Neural cell (in vitro differentiated cells): Measurements from ENCODE around the gene MAEA. TPM values are rescaled to one million over a fixed set of nuclear protein-coding genes. Genes with fewer than 3 reads are reported as not detected.
"Not testable (repeated sequence)": the region's sequence is repeated elsewhere in the genome, so short reads cannot be mapped to it uniquely, and the experiment has no call there.

Experiments used
- H2AFZ ChIP-seq: fragments of 200-600, 300-800 bp; sonication (generic), shearing (Covaris generic); 2 replicates; pipeline ENCODE4 v1.6.0; 2014; ENCODE audit warnings: low read depth, mild to moderate bottlenecking, antibody characterized with exemption, low read length, moderate library complexity
- H3F3A ChIP-seq: fragments of 200-600 bp; shearing (Covaris generic); 2 replicates; pipeline ENCODE4 v1.6.1; 2016; ENCODE audit warnings: mild to moderate bottlenecking, moderate library complexity, mixed read lengths, antibody characterized with exemption, low read length; ENCODE audit not compliant: insufficient read depth, poor library complexity, severe bottlenecking
- H3K27ac ChIP-seq: fragments of 200-600, 300-800 bp; sonication (generic), shearing (Covaris generic); 2 replicates; pipeline ENCODE4 v1.5.1; 2014; ENCODE audit warnings: mild to moderate bottlenecking, low read length, moderate library complexity
- H3K27me3 ChIP-seq: fragments of 300-800, 200-600 bp; sonication (generic), shearing (Covaris generic); 2 replicates; pipeline ENCODE4 v1.6.0; 2014; ENCODE audit warnings: mild to moderate bottlenecking, low read depth, low read length, moderate library complexity; ENCODE audit not compliant: insufficient read depth
- H3K36me3 ChIP-seq: fragments of 300-800, 200-600 bp; sonication (generic), shearing (Covaris generic); 2 replicates; pipeline ENCODE4 v1.5.1; 2014; ENCODE audit warnings: mild to moderate bottlenecking, antibody characterized with exemption, low read length, moderate library complexity; ENCODE audit not compliant: insufficient read depth
- H3K4me2 ChIP-seq: fragments of 300-800, 200-600 bp; sonication (generic), shearing (Covaris generic); 2 replicates; pipeline ENCODE4 v1.6.0; 2014; ENCODE audit warnings: mild to moderate bottlenecking, low read length
- H3K4me3 ChIP-seq: fragments of 300-800, 200-600 bp; sonication (generic), shearing (Covaris generic); 2 replicates; pipeline ENCODE4 v1.5.1; 2014; ENCODE audit warnings: mild to moderate bottlenecking, low read length, moderate library complexity
- H3K79me2 ChIP-seq: fragments of 200-600 bp; shearing (Covaris generic); replicated peaks from 2 replicates; pipeline ENCODE4 v1.6.0; 2014; ENCODE audit warnings: mild to moderate bottlenecking, low read length, moderate library complexity; ENCODE audit not compliant: insufficient read depth
- H3K9ac ChIP-seq: fragments of 300-800, 200-600 bp; sonication (generic), shearing (Covaris generic); 2 replicates; pipeline ENCODE4 v1.6.1; 2016; ENCODE audit warnings: mild to moderate bottlenecking, low read length, mixed read lengths
- H3K9me2 ChIP-seq: fragments of 200-600 bp; shearing (Covaris generic); 2 replicates; pipeline ENCODE4 v1.6.1; 2016; ENCODE audit warnings: mild to moderate bottlenecking, low read length, mixed read lengths; ENCODE audit not compliant: insufficient read depth
- H3K9me3 ChIP-seq: fragments of 200-600, 300-800 bp; sonication (generic), shearing (Covaris generic); 2 replicates; pipeline ENCODE4 v1.6.1; 2016; ENCODE audit warnings: mild to moderate bottlenecking, mixed run types, low read length, moderate library complexity, mixed read lengths
- H4K20me1 ChIP-seq: fragments of 200-600 bp; shearing (Covaris generic); 2 replicates; pipeline ENCODE4 v1.6.1; 2016; ENCODE audit warnings: mild to moderate bottlenecking, mixed run types; ENCODE audit not compliant: insufficient read depth
- EP300 ChIP-seq: fragments of 450-650 bp; conservative IDR thresholded peaks from 2 replicates; pipeline ENCODE4 v1.6.1; 2014; ENCODE audit warnings: antibody characterized with exemption, mild to moderate bottlenecking, moderate library complexity; ENCODE audit not compliant: poor library complexity, severe bottlenecking
- EZH2 ChIP-seq: fragments of 200-600, 300-800 bp; shearing (Covaris generic), sonication (generic); IDR thresholded peaks from 2 replicates; pipeline ENCODE4 v1.6.1; 2014; ENCODE audit warnings: antibody characterized with exemption, low read length, borderline replicate concordance, mild to moderate bottlenecking; ENCODE audit not compliant: insufficient read depth, poor library complexity, severe bottlenecking
- MXI1 ChIP-seq: fragments of 450-650 bp; conservative IDR thresholded peaks from 2 replicates; pipeline ENCODE4 v1.6.1; 2014; ENCODE audit warnings: antibody characterized with exemption, mild to moderate bottlenecking; ENCODE audit not compliant: poor library complexity, severe bottlenecking
- POLR2AphosphoS5 ChIP-seq: IDR thresholded peaks from 2 replicates; pipeline ENCODE4 v1.6.1; 2012
- RAD21 ChIP-seq: fragments of 450-650 bp; conservative IDR thresholded peaks from 2 replicates; pipeline ENCODE4 v1.6.1; 2014; ENCODE audit warnings: antibody characterized with exemption, mild to moderate bottlenecking, moderate library complexity
- SMC3 ChIP-seq: fragments of 450-650 bp; conservative IDR thresholded peaks from 2 replicates; pipeline ENCODE4 v1.6.1; 2014; ENCODE audit warnings: antibody characterized with exemption, mild to moderate bottlenecking, moderate library complexity; ENCODE audit not compliant: poor library complexity
- TAF1 ChIP-seq: IDR thresholded peaks from 2 replicates; pipeline ENCODE4 v1.6.1; 2012; ENCODE audit warnings: low read depth
- polyA plus RNA-seq: library from polyadenylated mRNA; depleted of rRNA; stranded (reverse); fragments of >200 nt; gene quantifications from 2 replicates; pipeline ENCODE4 v1.2.3, GENCODE V29; 2014
- TF ChIP-seq, protein P1 (sequence below): fragments of 450-650 bp; IDR thresholded peaks from 2 replicates; pipeline ENCODE4 v1.5.1; 2014; ENCODE audit warnings: antibody characterized with exemption, mild to moderate bottlenecking, moderate library complexity; ENCODE audit not compliant: poor library complexity, severe bottlenecking
- TF ChIP-seq, protein P2 (sequence below): IDR thresholded peaks from 2 replicates; pipeline ENCODE4 v1.6.1; 2012; ENCODE audit warnings: borderline replicate concordance

Gene MAEA
- polyA plus RNA-seq, 1 donor from 2014 or later, result 106 TPM

DNA sequence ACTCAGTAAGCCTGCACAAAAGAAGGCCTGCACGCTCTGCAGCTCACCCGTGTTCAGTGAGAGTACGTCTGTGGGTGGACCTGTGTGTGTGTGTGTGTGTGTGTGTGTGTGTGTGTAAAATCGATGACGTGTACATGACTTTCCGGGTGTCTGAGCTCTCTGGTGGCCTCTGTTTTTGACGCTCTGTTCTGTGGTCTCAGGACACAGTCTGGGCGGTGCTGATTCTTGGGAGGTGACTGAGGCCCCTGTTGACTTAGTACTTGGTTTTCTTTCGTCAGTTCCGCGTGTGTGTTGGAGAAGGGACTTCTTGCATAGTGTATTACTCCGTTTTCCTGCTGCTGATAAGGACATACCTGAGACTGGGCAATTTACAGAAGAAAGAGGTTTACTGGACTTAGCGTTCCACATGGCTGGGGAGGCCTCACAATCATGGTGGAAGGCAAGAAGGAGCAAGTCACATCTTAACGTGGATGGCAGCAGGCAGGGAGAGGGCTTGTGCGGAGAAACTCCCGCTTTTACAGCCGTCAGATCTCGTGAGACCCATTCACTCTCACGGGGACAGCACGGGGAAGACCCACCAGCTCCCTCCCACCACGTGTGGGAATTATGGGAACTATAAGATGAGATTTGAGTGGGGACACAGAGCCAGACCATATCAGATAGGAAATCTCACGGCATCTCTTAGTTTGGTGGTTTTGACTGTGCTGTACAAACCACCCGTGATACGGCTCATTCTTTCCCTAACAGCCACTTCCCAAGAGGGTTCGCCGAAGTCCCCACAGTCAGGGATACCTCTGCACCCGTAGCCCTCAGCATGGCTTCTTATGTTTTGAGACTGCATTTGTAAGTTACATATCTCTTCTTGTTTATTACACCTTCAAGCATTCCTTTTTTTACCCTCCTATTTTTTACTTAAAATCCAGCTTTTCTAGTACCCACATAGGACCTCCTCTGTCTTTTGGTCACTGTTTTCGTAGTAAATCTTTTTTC, 81.8 kb downstream of the MAEA start:
- Histone ChIP-seq H3K9me2 (no peaks in the 10 kb centered on the region), H4K20me1 (no peaks in the 10 kb centered on the region), H3K27me3 (no peaks in the 10 kb centered on the region), H3K9me3 (no peaks in the 10 kb centered on the region), H3K27ac (no peak overlapping the region), H3K79me2 (no peaks in the 10 kb centered on the region), H3K9ac (no peak overlapping the region), H2AFZ (no peak overlapping the region), H3K4me3 (no peak overlapping the region), H3F3A (no peaks in the 10 kb centered on the region), H3K4me2 (no peak overlapping the region), H3K36me3 (no peaks in the 10 kb centered on the region)
- TF ChIP-seq, protein P1, sequence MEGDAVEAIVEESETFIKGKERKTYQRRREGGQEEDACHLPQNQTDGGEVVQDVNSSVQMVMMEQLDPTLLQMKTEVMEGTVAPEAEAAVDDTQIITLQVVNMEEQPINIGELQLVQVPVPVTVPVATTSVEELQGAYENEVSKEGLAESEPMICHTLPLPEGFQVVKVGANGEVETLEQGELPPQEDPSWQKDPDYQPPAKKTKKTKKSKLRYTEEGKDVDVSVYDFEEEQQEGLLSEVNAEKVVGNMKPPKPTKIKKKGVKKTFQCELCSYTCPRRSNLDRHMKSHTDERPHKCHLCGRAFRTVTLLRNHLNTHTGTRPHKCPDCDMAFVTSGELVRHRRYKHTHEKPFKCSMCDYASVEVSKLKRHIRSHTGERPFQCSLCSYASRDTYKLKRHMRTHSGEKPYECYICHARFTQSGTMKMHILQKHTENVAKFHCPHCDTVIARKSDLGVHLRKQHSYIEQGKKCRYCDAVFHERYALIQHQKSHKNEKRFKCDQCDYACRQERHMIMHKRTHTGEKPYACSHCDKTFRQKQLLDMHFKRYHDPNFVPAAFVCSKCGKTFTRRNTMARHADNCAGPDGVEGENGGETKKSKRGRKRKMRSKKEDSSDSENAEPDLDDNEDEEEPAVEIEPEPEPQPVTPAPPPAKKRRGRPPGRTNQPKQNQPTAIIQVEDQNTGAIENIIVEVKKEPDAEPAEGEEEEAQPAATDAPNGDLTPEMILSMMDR, result no peak
- TF ChIP-seq POLR2AphosphoS5 (no peak), TAF1 (no peak), MXI1 (no peak), EZH2 (no peak), SMC3 (no peak), RAD21 (no peak), EP300 (no peak)
- TF ChIP-seq, protein P2, sequence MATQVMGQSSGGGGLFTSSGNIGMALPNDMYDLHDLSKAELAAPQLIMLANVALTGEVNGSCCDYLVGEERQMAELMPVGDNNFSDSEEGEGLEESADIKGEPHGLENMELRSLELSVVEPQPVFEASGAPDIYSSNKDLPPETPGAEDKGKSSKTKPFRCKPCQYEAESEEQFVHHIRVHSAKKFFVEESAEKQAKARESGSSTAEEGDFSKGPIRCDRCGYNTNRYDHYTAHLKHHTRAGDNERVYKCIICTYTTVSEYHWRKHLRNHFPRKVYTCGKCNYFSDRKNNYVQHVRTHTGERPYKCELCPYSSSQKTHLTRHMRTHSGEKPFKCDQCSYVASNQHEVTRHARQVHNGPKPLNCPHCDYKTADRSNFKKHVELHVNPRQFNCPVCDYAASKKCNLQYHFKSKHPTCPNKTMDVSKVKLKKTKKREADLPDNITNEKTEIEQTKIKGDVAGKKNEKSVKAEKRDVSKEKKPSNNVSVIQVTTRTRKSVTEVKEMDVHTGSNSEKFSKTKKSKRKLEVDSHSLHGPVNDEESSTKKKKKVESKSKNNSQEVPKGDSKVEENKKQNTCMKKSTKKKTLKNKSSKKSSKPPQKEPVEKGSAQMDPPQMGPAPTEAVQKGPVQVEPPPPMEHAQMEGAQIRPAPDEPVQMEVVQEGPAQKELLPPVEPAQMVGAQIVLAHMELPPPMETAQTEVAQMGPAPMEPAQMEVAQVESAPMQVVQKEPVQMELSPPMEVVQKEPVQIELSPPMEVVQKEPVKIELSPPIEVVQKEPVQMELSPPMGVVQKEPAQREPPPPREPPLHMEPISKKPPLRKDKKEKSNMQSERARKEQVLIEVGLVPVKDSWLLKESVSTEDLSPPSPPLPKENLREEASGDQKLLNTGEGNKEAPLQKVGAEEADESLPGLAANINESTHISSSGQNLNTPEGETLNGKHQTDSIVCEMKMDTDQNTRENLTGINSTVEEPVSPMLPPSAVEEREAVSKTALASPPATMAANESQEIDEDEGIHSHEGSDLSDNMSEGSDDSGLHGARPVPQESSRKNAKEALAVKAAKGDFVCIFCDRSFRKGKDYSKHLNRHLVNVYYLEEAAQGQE, result no peak

DNA sequence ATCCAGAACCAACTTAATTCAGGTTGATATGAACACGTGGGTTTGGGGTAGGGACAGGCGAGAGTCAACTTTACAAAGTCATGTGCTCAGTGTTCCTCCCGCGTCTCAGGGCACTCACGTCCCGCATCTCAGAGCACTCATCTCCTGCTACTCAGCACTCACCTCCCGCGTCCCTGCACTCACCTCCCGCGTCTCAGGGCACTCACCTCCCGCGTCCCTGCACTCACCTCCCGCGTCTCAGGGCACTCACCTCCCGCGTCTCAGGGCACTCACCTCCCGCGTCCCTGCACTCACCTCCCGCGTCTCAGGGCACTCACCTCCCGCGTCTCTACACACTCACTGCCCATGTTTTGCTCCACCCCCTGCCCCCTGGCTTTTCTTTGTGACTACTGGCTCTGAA, 82.9 kb downstream of the MAEA start:
- H2AFZ ChIP-seq, H3F3A ChIP-seq, H3K27ac ChIP-seq, H3K36me3 ChIP-seq, H3K79me2 ChIP-seq, H3K4me2 ChIP-seq, H4K20me1 ChIP-seq, H3K9me3 ChIP-seq, H3K27me3 ChIP-seq, H3K9ac ChIP-seq, H3K9me2 ChIP-seq, H3K4me3 ChIP-seq: not testable (repeated sequence)
